Measurements from ENCODE around the gene ABCC8. TPM values are rescaled to one million over a fixed set of nuclear protein-coding genes. Genes with fewer than 3 reads are reported as not detected.

ABCC8 gene
- total RNA-seq, 1 donor from 2014 or later = not detected

- DNase-seq (ENCODE audit: low read depth) = no peak
- TF ChIP-seq CTCF (conservative IDR thresholded peaks at IDR 0.05; ENCODE audit: low read depth, low read length) = no peak
- no peak overlapping the region for H3K4me3 ChIP-seq (ENCODE audit: low read depth, low read length)
Measured at GRCh38 chr11:17439316-17439782, 37.3 kb downstream of the ABCC8 start.

DNA sequence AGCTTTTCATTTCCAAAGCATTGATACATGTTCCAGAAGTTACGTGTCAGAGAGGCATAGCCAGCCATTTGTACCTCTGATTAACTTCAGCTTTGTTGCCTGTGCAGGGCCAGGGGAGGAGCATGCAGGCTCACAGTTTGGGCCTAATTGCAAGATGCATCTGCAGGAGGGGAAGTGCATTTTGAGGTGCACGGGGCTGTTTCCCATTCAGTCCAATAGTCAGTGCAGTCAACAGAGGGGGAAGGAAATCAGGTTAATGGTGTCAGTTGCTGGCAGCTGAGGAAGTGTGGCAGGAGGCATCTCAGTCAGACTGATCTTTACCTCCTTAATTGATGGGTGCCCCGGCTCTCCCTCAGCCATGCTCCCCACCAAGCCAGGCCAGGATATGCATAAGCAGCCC lies 39.3 kb downstream of the ABCC8 start:
- DNase-seq (ENCODE audit: low read depth) = no peak
- H3K4me3 ChIP-seq (ENCODE audit: low read depth, low read length) = no peak overlapping the region
- no peak for TF ChIP-seq CTCF (conservative IDR thresholded peaks at IDR 0.05; ENCODE audit: low read depth, low read length)

GRCh38 chr11:17434108-17434507 lies 42.5 kb downstream of the ABCC8 start:
- no peak for DNase-seq (ENCODE audit: low read depth)
- TF ChIP-seq CTCF (conservative IDR thresholded peaks at IDR 0.05; ENCODE audit: low read depth, low read length) = no peak
- H3K4me3 ChIP-seq (ENCODE audit: low read depth, low read length) = no peak overlapping the region

GRCh38 chr11:17432002-17432401 lies 44.6 kb downstream of the ABCC8 start:
- no peak overlapping the region for H3K4me3 ChIP-seq (ENCODE audit: low read depth, low read length)
- TF ChIP-seq CTCF (conservative IDR thresholded peaks at IDR 0.05; ENCODE audit: low read depth, low read length) = no peak
- no peak for DNase-seq (ENCODE audit: low read depth)

- H3K4me3 ChIP-seq (ENCODE audit: low read depth, low read length) = no peak overlapping the region
- no peak for TF ChIP-seq CTCF (conservative IDR thresholded peaks at IDR 0.05; ENCODE audit: low read depth, low read length)
- DNase-seq (ENCODE audit: low read depth) = no peak
Measured at GRCh38 chr11:17431139-17431538, 45.5 kb downstream of the ABCC8 start.

DNA sequence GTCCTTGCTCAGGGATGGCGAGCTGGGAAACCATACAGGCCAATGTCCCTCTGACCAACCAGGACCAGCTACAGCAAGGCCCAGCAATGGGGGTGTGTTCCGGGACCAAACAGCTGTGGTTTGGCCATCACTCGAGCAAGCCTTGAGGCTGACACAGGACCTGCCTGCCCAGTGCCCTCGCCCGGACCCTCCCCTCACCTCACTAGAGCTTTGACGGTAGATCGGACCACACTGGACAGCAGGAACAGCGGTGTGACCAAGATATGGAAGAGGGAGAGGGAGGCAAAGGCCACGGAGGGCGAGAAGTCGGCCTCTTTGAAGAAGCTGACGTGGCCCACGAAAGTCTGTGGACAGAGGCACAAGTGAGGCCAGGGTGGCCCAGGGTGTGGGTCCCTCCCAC lies 46.0 kb downstream of the ABCC8 start:
- no peak overlapping the region for H3K4me3 ChIP-seq (ENCODE audit: low read depth, low read length)
- no peak for TF ChIP-seq CTCF (conservative IDR thresholded peaks at IDR 0.05; ENCODE audit: low read depth, low read length)
- no peak for DNase-seq (ENCODE audit: low read depth)

DNA sequence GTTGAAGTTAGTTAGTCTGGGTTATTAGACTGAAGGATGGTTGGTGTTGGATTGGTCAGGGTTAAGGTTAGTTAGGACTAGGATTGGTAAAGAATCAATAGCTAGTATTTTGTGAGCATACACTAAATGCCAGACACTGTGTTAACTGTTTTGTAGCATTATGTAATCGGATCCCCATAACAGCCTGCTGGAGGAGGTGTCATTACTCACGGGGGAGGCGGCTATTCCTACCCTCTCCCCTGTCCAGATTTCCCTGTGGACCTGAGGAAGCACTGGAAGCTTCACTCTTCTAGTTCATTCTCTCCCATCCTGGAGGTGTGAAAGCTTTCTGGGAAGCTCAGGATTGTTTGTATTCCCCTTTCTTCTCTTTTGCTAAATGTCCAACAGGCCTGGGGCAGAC lies 47.7 kb downstream of the ABCC8 start:
- no peak for TF ChIP-seq CTCF (conservative IDR thresholded peaks at IDR 0.05; ENCODE audit: low read depth, low read length)

More for the DNA sequence above, 47.7 kb downstream of the ABCC8 start:
- H3K4me3 ChIP-seq (ENCODE audit: low read depth, low read length) = no peak overlapping the region
- DNase-seq (ENCODE audit: low read depth) = no peak

Data from epithelial cell of proximal tubule (primary cell).